ENCODE results near the gene PIPOX.

GRCh38 chr17:29032013-29032856 is 10.7 kb upstream of the PIPOX start:
- no peak for TF ChIP-seq CTCF (IDR thresholded peaks at IDR 0.05; ENCODE audit: insufficient read depth, low read depth, low read length)
- no peak for TF ChIP-seq EZH2 (IDR thresholded peaks at IDR 0.05; ENCODE audit: insufficient read depth, low read length)

Data from astrocyte (in vitro differentiated cells and primary cell).